ENCODE results near the gene IL16. TPM values are rescaled to one million over a fixed set of nuclear protein-coding genes. Genes with fewer than 3 reads are reported as not detected.

Gene IL16
- total RNA-seq, 4 donors from 2014 or later, result 9.7 to 15.2 (median 10.9) TPM

- 65 to 73% methylated on average over 7 of the region's 7 CpGs for WGBS, 2 donors
- H3K4me3 ChIP-seq (ENCODE audit: low read depth, poor library complexity, severe bottlenecking), result no peak overlapping the region
- TF ChIP-seq CTCF (IDR thresholded peaks at IDR 0.05), result no peak
- TF ChIP-seq POLR2A (IDR thresholded peaks at IDR 0.05), result no peak
- intact Hi-C loops (cut with DNase I; ENCODE audit: low total_unique reads), result loop anchor here (10.0 kb wide), 1 partner anchor 57 kb away; no protein-coding TSS in a partner anchor
- DNase-seq (ENCODE audit: low spot score in 2 of 2), result no peak
Observed at GRCh38 chr15:81161851-81162250, 34.8 kb upstream of the IL16 start.

- no peak for DNase-seq (ENCODE audit: low spot score in 2 of 2)
- intact Hi-C loops (cut with DNase I; ENCODE audit: low total_unique reads), result loop anchor here (10.0 kb wide), 1 partner anchor 59 kb away; no protein-coding TSS in a partner anchor
- WGBS, 2 donors, result 72 to 83% methylated on average over 3 of the region's 3 CpGs
- H3K4me3 ChIP-seq (ENCODE audit: low read depth, poor library complexity, severe bottlenecking), result no peak overlapping the region
- TF ChIP-seq POLR2A (IDR thresholded peaks at IDR 0.05) (no peak), CTCF (IDR thresholded peaks at IDR 0.05) (no peak)
Observed at GRCh38 chr15:81163961-81164800, 32.5 kb upstream of the IL16 start.

GRCh38 chr15:81165535-81165934, 31.1 kb upstream of the IL16 start:
- intact Hi-C loops (cut with DNase I; ENCODE audit: low total_unique reads), result loop anchor here (10.0 kb wide), 1 partner anchor 61 kb away; no protein-coding TSS in a partner anchor
- H3K4me3 ChIP-seq (ENCODE audit: low read depth, poor library complexity, severe bottlenecking), result no peak overlapping the region
- 59 to 69% methylated on average over 3 of the region's 3 CpGs for WGBS, 2 donors
- TF ChIP-seq POLR2A (IDR thresholded peaks at IDR 0.05), result no peak
- TF ChIP-seq CTCF (IDR thresholded peaks at IDR 0.05), result no peak
- DNase-seq (ENCODE audit: low spot score in 2 of 2), result no peak

DNA sequence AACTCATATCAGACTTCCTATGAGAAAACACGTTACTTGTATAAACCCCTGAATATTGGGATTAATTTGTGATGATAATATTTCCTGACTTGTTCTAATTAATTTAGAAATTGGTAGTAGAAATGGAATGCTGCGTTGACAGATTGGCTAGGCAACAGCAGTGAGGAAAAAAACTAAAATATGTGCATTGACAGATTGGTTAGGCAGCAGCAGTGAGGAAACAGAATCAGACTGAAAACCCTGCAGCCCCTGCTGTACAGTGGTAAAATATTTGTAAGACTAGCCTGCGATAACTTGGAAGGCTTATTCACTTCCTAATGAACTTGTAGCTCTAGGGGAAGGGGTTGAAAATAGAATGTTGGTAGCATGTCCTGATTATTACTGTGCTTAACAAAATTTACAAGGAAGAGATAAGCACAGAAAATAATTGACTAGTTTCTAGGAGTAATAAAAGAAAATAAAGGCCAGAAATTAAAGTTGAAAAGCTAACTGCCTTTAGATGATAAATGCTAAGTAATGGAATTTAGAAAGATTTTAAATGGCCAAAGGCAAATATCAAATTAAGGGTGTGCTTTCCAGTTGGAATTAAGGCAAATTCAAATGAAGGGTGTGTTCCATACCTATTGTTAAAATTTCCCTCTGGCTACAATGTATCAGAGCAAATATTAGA, 29.9 kb upstream of the IL16 start:
- H3K4me3 ChIP-seq (ENCODE audit: low read depth, poor library complexity, severe bottlenecking), result no peak overlapping the region
- intact Hi-C loops (cut with DNase I; ENCODE audit: low total_unique reads), result loop anchor here (10.0 kb wide), 1 partner anchor 62 kb away; no protein-coding TSS in a partner anchor
- TF ChIP-seq CTCF (IDR thresholded peaks at IDR 0.05), result no peak
- TF ChIP-seq POLR2A (IDR thresholded peaks at IDR 0.05), result no peak
- WGBS, 2 donors, result 32 to 46% methylated on average over 3 of the region's 3 CpGs
- no peak for DNase-seq (ENCODE audit: low spot score in 2 of 2)

- no peak for TF ChIP-seq POLR2A (IDR thresholded peaks at IDR 0.05)
- no peak for TF ChIP-seq CTCF (IDR thresholded peaks at IDR 0.05)
- no peak for DNase-seq (ENCODE audit: low spot score in 2 of 2)
- intact Hi-C loops (cut with DNase I; ENCODE audit: low total_unique reads), result loop anchor here (10.0 kb wide), 1 partner anchor 63 kb away; no protein-coding TSS in a partner anchor
- 89 to 96% methylated on average over 2 of the region's 2 CpGs for WGBS, 2 donors
- no peak overlapping the region for H3K4me3 ChIP-seq (ENCODE audit: low read depth, poor library complexity, severe bottlenecking)
Observed at GRCh38 chr15:81168131-81168526, 28.6 kb upstream of the IL16 start.
